ENCODE data around the gene OSGIN1. TPM values are rescaled to one million over a fixed set of nuclear protein-coding genes. Genes with fewer than 3 reads are reported as not detected.

The OSGIN1 gene
- total RNA-seq, 4 donors from 2014 or later = 0.77 to 5.4 (median 1.2) TPM; not detected in 1

DNA sequence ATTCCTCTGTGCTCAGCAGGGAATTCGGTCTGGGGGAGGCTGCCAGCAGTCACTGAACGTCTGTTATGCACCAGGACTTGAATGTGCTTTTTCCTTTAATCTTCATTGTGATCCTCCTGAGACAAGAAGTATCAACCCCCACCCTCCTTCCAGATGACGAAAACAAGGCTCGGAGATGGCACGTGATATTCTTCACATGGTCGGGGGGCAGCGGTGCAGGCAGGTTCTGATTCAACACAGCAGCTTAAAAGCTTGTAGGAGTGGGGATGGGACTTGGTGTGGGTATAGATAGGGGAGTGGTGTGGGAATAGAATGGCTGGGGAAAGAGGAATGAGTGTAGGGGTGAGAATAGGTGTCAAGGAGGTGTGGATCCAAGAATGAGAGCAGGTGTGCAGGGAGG, 21.4 kb downstream of the OSGIN1 start:
- intact Hi-C loops (cut with DNase I; ENCODE audit: low total_unique reads) = no loop called here
- Histone ChIP-seq H3K4me3 (no peak overlapping the region), H3K36me3 (no peaks in the 10 kb centered on the region), H3K27me3 (peaks cover 0 to 2% of the 10 kb centered on the region in 2 donors), H3K27ac (no peak overlapping the region), H3K4me1 (no peaks in the 10 kb centered on the region), H3K9me3 (no peaks in the 10 kb centered on the region)
- TF ChIP-seq, protein P1, sequence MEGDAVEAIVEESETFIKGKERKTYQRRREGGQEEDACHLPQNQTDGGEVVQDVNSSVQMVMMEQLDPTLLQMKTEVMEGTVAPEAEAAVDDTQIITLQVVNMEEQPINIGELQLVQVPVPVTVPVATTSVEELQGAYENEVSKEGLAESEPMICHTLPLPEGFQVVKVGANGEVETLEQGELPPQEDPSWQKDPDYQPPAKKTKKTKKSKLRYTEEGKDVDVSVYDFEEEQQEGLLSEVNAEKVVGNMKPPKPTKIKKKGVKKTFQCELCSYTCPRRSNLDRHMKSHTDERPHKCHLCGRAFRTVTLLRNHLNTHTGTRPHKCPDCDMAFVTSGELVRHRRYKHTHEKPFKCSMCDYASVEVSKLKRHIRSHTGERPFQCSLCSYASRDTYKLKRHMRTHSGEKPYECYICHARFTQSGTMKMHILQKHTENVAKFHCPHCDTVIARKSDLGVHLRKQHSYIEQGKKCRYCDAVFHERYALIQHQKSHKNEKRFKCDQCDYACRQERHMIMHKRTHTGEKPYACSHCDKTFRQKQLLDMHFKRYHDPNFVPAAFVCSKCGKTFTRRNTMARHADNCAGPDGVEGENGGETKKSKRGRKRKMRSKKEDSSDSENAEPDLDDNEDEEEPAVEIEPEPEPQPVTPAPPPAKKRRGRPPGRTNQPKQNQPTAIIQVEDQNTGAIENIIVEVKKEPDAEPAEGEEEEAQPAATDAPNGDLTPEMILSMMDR (IDR thresholded peaks at IDR 0.05) = no peak
- TF ChIP-seq POLR2A (IDR thresholded peaks at IDR 0.05) = no peak
- DNase-seq = no peak

DNA sequence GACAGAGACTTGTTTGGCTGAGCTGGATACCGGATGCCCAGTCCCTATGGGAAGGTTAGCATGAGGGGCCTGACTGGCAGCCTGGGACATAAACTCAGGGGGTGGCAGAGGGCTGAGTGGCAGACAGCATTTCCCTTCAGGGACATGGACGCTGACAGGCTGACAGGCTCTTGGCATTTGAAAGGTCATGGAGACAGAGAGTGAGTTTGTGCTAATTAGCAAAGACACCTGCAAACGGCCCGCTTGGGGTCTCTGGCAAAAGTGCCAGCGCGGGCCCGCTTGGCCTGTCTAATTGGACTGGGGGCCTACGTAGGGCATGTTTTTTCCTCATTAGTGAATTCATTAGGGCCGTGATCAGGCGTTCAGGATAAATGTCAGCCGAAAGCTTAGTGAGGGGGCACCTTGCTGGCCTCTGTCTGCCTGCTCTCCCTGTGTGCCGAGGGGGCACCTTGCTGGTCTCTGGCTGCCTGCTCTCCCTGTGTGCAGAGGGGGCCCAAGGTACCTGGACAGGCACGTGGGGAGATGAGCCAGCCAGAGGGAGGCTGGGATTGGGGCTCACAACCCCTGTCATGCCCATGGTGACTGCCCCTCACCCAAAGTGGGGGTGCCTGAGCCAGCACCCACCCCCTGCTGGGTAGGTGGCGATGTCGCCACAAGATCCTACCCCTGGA, 22.7 kb downstream of the OSGIN1 start:
- TF ChIP-seq, protein P1 (IDR thresholded peaks at IDR 0.05) = no peak
- no peak for TF ChIP-seq POLR2A (IDR thresholded peaks at IDR 0.05)
- Histone ChIP-seq H3K27ac (no peak overlapping the region), H3K27me3 (no peaks in the 10 kb centered on the region), H3K4me3 (no peak overlapping the region), H3K9me3 (no peaks in the 10 kb centered on the region), H3K4me1 (no peaks in the 10 kb centered on the region), H3K36me3 (no peaks in the 10 kb centered on the region)
- intact Hi-C loops (cut with DNase I; ENCODE audit: low total_unique reads) = no loop called here
- DNase-seq = no peak

- DNase-seq = no peak
- Histone ChIP-seq H3K27ac (no peak overlapping the region), H3K4me3 (no peak overlapping the region), H3K36me3 (no peaks in the 10 kb centered on the region), H3K27me3 (no peaks in the 10 kb centered on the region), H3K9me3 (no peaks in the 10 kb centered on the region), H3K4me1 (no peaks in the 10 kb centered on the region)
- intact Hi-C loops (cut with DNase I; ENCODE audit: low total_unique reads) = no loop called here
- TF ChIP-seq POLR2A (IDR thresholded peaks at IDR 0.05) = no peak
- TF ChIP-seq, protein P1 (IDR thresholded peaks at IDR 0.05) = no peak
Measured at GRCh38 chr16:83977056-83977815, 24.2 kb downstream of the OSGIN1 start.

DNA sequence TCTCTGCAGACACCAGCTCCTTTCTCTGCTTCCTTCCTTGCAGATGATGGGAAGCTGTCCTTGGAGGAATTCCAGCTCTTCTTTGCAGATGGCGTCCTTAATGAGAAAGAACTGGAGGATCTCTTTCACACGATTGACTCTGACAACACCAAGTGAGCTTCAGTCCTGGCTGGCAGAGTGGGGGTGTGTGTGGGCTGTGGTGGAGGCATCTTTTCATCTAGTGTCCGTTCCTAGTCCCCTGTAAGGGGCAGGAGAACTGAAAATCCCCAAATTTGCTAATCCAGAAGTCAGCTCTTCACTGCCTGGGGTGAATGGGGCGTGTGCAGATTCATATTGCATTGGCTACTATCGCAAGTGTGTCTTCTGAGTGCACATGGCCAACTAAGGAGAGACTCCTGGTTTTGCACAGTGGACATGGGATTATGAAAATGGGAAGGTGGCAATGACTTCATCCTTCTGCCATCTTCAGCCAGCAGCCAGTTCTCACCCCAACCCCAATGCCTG, 25.4 kb downstream of the OSGIN1 start:
- H3K9me3 ChIP-seq = no peaks in the 10 kb centered on the region
- H3K36me3 ChIP-seq = no peaks in the 10 kb centered on the region
- no peak for DNase-seq
- H3K27me3 ChIP-seq = no peaks in the 10 kb centered on the region
- no peak overlapping the region for H3K4me3 ChIP-seq
- TF ChIP-seq, protein P1 (IDR thresholded peaks at IDR 0.05) = no peak
- no peak for TF ChIP-seq POLR2A (IDR thresholded peaks at IDR 0.05)
- H3K4me1 ChIP-seq = no peaks in the 10 kb centered on the region
- H3K27ac ChIP-seq = no peak overlapping the region
- intact Hi-C loops (cut with DNase I; ENCODE audit: low total_unique reads) = no loop called here

GRCh38 chr16:83979441-83979840, 26.4 kb downstream of the OSGIN1 start:
- TF ChIP-seq, protein P1 (IDR thresholded peaks at IDR 0.05) = no peak
- TF ChIP-seq POLR2A (IDR thresholded peaks at IDR 0.05) = no peak
- Histone ChIP-seq H3K36me3 (no peaks in the 10 kb centered on the region), H3K27ac (no peak overlapping the region), H3K4me1 (no peaks in the 10 kb centered on the region), H3K4me3 (no peak overlapping the region), H3K9me3 (no peaks in the 10 kb centered on the region), H3K27me3 (no peaks in the 10 kb centered on the region)
- DNase-seq = no peak
- intact Hi-C loops (cut with DNase I; ENCODE audit: low total_unique reads) = no loop called here
